Measurements from ENCODE around the gene RAB19. TPM values are rescaled to one million over a fixed set of nuclear protein-coding genes. Genes with fewer than 3 reads are reported as not detected.

The RAB19 gene
- total and polyA plus RNA-seq, 9 of the 15 experiments (the other 6 are each of a cell fraction or from before 2014, with no cell fraction given) = not detected

GRCh38 chr7:140476698-140477261, 72.9 kb downstream of the RAB19 start (continued):
- TF ChIP-seq, protein P1, sequence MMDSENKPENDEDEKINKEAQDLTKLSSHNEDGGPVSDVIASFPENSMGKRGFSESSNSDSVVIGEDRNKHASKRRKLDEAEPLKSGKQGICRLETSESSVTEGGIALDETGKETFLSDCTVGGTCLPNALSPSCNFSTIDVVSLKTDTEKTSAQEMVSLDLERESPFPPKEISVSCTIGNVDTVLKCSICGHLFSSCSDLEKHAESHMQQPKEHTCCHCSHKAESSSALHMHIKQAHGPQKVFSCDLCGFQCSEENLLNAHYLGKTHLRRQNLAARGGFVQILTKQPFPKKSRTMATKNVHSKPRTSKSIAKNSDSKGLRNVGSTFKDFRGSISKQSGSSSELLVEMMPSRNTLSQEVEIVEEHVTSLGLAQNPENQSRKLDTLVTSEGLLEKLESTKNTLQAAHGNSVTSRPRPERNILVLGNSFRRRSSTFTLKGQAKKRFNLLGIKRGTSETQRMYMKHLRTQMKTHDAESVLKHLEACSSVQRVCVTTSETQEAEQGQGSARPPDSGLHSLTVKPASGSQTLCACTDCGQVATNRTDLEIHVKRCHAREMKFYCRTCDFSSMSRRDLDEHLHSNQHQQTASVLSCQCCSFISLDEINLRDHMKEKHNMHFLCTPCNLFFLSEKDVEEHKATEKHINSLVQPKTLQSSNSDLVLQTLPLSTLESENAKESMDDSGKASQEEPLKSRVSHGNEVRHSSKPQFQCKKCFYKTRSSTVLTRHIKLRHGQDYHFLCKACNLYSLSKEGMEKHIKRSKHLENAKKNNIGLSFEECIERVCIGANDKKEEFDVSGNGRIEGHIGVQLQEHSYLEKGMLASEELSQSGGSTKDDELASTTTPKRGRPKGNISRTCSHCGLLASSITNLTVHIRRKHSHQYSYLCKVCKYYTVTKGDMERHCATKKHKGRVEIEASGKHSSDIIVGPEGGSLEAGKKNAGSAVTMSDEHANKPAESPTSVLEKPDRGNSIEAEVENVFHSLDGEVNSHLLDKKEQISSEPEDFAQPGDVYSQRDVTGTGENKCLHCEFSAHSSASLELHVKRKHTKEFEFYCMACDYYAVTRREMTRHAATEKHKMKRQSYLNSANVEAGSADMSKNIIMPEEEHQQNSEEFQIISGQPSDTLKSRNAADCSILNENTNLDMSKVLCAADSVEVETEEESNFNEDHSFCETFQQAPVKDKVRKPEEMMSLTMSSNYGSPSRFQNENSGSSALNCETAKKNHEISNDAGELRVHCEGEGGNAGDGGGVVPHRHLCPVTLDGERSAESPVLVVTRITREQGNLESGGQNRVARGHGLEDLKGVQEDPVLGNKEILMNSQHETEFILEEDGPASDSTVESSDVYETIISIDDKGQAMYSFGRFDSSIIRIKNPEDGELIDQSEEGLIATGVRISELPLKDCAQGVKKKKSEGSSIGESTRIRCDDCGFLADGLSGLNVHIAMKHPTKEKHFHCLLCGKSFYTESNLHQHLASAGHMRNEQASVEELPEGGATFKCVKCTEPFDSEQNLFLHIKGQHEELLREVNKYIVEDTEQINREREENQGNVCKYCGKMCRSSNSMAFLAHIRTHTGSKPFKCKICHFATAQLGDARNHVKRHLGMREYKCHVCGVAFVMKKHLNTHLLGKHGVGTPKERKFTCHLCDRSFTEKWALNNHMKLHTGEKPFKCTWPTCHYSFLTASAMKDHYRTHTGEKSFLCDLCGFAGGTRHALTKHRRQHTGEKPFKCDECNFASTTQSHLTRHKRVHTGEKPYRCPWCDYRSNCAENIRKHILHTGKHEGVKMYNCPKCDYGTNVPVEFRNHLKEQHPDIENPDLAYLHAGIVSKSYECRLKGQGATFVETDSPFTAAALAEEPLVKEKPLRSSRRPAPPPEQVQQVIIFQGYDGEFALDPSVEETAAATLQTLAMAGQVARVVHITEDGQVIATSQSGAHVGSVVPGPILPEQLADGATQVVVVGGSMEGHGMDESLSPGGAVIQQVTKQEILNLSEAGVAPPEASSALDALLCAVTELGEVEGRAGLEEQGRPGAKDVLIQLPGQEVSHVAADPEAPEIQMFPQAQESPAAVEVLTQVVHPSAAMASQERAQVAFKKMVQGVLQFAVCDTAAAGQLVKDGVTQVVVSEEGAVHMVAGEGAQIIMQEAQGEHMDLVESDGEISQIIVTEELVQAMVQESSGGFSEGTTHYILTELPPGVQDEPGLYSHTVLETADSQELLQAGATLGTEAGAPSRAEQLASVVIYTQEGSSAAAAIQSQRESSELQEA (IDR thresholded peaks at IDR 0.05; ENCODE audit: low read depth) = peak; percentile 52; the same call in 1 of the 2 replicates
- TF ChIP-seq GTF2A2 (tag; IDR thresholded peaks at IDR 0.05) (no peak), RFX7 (CRISPR knock-in tag; IDR thresholded peaks at IDR 0.05) (no peak), KDM2B (CRISPR knock-in tag; IDR thresholded peaks at IDR 0.05) (no peak), HCFC1 (IDR thresholded peaks at IDR 0.05; ENCODE audit: low read depth, low read length) (no peak), ZNF589 (CRISPR knock-in tag; IDR thresholded peaks at IDR 0.05; ENCODE audit: low read depth) (no peak), ZNF696 (CRISPR knock-in tag; conservative IDR thresholded peaks at IDR 0.05) (no peak), ADNP (tag; IDR thresholded peaks at IDR 0.05) (peak; percentile 94), ZNF408 (CRISPR knock-in tag; IDR thresholded peaks at IDR 0.05; ENCODE audit: low read depth) (no peak), EP300 (IDR thresholded peaks at IDR 0.05; ENCODE audit: low read length) (no peak), MECOM (CRISPR knock-in tag; IDR thresholded peaks at IDR 0.05) (no peak), PRDM10 (IDR thresholded peaks at IDR 0.05; ENCODE audit: partially characterized antibody) (no peak), TEAD2 (tag; IDR thresholded peaks at IDR 0.05) (no peak)
- TF ChIP-seq, protein P2, sequence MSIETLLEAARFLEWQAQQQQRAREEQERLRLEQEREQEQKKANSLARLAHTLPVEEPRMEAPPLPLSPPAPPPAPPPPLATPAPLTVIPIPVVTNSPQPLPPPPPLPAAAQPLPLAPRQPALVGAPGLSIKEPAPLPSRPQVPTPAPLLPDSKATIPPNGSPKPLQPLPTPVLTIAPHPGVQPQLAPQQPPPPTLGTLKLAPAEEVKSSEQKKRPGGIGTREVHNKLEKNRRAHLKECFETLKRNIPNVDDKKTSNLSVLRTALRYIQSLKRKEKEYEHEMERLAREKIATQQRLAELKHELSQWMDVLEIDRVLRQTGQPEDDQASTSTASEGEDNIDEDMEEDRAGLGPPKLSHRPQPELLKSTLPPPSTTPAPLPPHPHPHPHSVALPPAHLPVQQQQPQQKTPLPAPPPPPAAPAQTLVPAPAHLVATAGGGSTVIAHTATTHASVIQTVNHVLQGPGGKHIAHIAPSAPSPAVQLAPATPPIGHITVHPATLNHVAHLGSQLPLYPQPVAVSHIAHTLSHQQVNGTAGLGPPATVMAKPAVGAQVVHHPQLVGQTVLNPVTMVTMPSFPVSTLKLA (conservative IDR thresholded peaks at IDR 0.05) = no peak
